HepG2 (cell line): ENCODE data around the gene CLCN1. TPM values are rescaled to one million over a fixed set of nuclear protein-coding genes. Genes with fewer than 3 reads are reported as not detected.

Experiments
- ATAC-seq: fragments of 200-7000 bp; cut with Tn5 transposase; 3 replicates; pipeline ENCODE4 v1.9.1; 2020; ENCODE audit warnings: mild to moderate bottlenecking, moderate library complexity
- BruUV-seq: library from RNA; stranded (reverse); fragments of 400-500 nt; replicated peaks from 2 replicates; lab custom pipeline; 2021; lab: Mats Ljungman, UMichigan
- CTCF ChIA-PET: fragments of 300-600 bp; formaldehyde crosslinking; extraction: SDS; loops from one replicate; lab custom pipeline; 2021; ENCODE audit warnings: low total read pairs, inconsistent platforms, low intra/inter-chr PET ratio; lab: Yijun Ruan, JAX
- POLR2A ChIA-PET: fragments of 350-600 bp; sonication (Branson Sonifier 250); formaldehyde crosslinking; loops from one replicate; lab custom pipeline; 2020; ENCODE audit warnings: antibody characterized with exemption, inconsistent platforms; lab: Yijun Ruan, JAX
- DNase-seq: peaks from one replicate; pipeline ENCODE4 v3.0.0-alpha.2; 2015; ENCODE audit warnings: low spot score
- FAIRE-seq: peaks from 3 replicates; lab custom pipeline; 2011; peaks lifted over from hg19 to GRCh38; lab: Jason Lieb, UNC
- H2AFZ ChIP-seq: one replicate; pipeline ENCODE4 v1.6.1; 2011; ENCODE audit warnings: low read length, inconsistent platforms
- H3K27ac ChIP-seq: fragments of 300-600 bp; 3 replicates; pipeline ENCODE4 v1.8.0; 2011; ENCODE audit warnings: mixed run types, mild to moderate bottlenecking, mixed read lengths, low read length, inconsistent platforms; ENCODE audit not compliant: insufficient read depth; ENCODE audit errors: extremely low read length
- H3K27me3 ChIP-seq, 2 experiments: fragments of 200-600 bp in 1 of 2; 2 replicates in 1 of 2; 3 replicates in 1 of 2; pipeline versions ENCODE4 v1.6.0 to v1.8.0; 2011; ENCODE audit warnings: low read length in 2 of 2, mild to moderate bottlenecking in 2 of 2, moderate library complexity in 2 of 2, inconsistent platforms in 1 of 2; ENCODE audit not compliant: insufficient read depth in 2 of 2, control insufficient read depth in 1 of 2
- H3K36me3 ChIP-seq, 2 experiments: fragments of 200-600 bp in 1 of 2; replicated peaks in 1 of 2; 2 replicates in 1 of 2; 3 replicates in 1 of 2; pipeline versions ENCODE4 v1.5.1 to v1.8.0; 2011; ENCODE audit warnings: low read length in 2 of 2, inconsistent platforms in 1 of 2; ENCODE audit not compliant: insufficient read depth in 2 of 2, control insufficient read depth in 1 of 2
- H3K4me1 ChIP-seq: 2 replicates; pipeline ENCODE4 v1.5.1; 2012; ENCODE audit warnings: low read length, inconsistent platforms; ENCODE audit not compliant: insufficient read depth
- H3K4me2 ChIP-seq: 2 replicates; pipeline ENCODE4 v1.6.0; 2011; ENCODE audit warnings: low read depth, low read length, inconsistent platforms
- H3K4me3 ChIP-seq, 3 experiments: fragments of 200-600 bp in 1 of 3; sonication (generic), shearing (Covaris generic) in 1 of 3; replicated peaks in 1 of 3; 2 replicates each; pipeline ENCODE4 v1.5.1; 2011 to 2016; ENCODE audit warnings: low read length in 3 of 3, inconsistent platforms in 2 of 3, low read depth in 2 of 3, mild to moderate bottlenecking in 2 of 3, control low read depth in 1 of 3, mixed read lengths in 1 of 3; ENCODE audit not compliant: insufficient read depth in 1 of 3
- H3K79me2 ChIP-seq: one replicate; pipeline ENCODE4 v1.6.1; 2011; ENCODE audit warnings: low read length, inconsistent platforms; ENCODE audit not compliant: insufficient read depth
- H3K9ac ChIP-seq: 2 replicates; pipeline ENCODE4 v1.6.0; 2011; ENCODE audit warnings: mild to moderate bottlenecking, low read depth, low read length, inconsistent platforms; ENCODE audit not compliant: insufficient read depth
- H3K9me3 ChIP-seq: 2 replicates; pipeline ENCODE4 v1.5.1; 2012; ENCODE audit warnings: mild to moderate bottlenecking, low read length
- H4K20me1 ChIP-seq: 2 replicates; pipeline ENCODE4 v1.6.0; 2011; ENCODE audit warnings: inconsistent platforms, mild to moderate bottlenecking, low read length, moderate library complexity; ENCODE audit not compliant: insufficient read depth
- AFF4 ChIP-seq: sonication (generic); formaldehyde crosslinking; IDR thresholded peaks from 2 replicates; pipeline ENCODE4 v1.4.0; 2020; ENCODE audit warnings: missing genetic modification reagents
- CSRNP1 ChIP-seq: sonication (generic); formaldehyde crosslinking; IDR thresholded peaks from 2 replicates; pipeline ENCODE4 v1.8.1; 2023; ENCODE audit warnings: mild to moderate bottlenecking, missing genetic modification reagents
- ETV6 ChIP-seq: sonication (generic); formaldehyde crosslinking; conservative IDR thresholded peaks from 2 replicates; pipeline ENCODE4 v1.4.0; 2020; ENCODE audit warnings: missing genetic modification reagents
- FLYWCH1 ChIP-seq: sonication (generic); formaldehyde crosslinking; IDR thresholded peaks from 2 replicates; pipeline ENCODE4 v1.8.1; 2023; ENCODE audit warnings: mild to moderate bottlenecking, missing genetic modification reagents
- FOXP1 ChIP-seq, 2 experiments: fragments of 450-650 bp in 1 of 2; IDR thresholded peaks; 2 replicates each; pipeline ENCODE4 v1.6.1; 2017 to 2018; ENCODE audit warnings: antibody characterized with exemption in 1 of 2
- HOXA5 ChIP-seq: sonication (generic); formaldehyde crosslinking; IDR thresholded peaks from 2 replicates; pipeline ENCODE4 v1.4.0; 2020; ENCODE audit warnings: missing genetic modification reagents
- KLF9 ChIP-seq: IDR thresholded peaks from 2 replicates; pipeline ENCODE4 v1.6.1; 2016; ENCODE audit warnings: low read depth
- MXD3 ChIP-seq: IDR thresholded peaks from 2 replicates; pipeline ENCODE4 v1.6.1; 2016; ENCODE audit warnings: mild to moderate bottlenecking, missing biosample characterization, missing genetic modification reagents
- NFKB2 ChIP-seq: sonication (generic); formaldehyde crosslinking; IDR thresholded peaks from 2 replicates; pipeline ENCODE4 v1.4.0; 2020; ENCODE audit warnings: missing genetic modification reagents, borderline replicate concordance
- NR2F2 ChIP-seq: IDR thresholded peaks from 2 replicates; pipeline ENCODE4 v1.6.1; 2012; ENCODE audit warnings: low read depth, inconsistent platforms, borderline replicate concordance
- ZBTB34 ChIP-seq: sonication (generic); formaldehyde crosslinking; IDR thresholded peaks from 2 replicates; pipeline ENCODE4 v1.8.0; 2022; ENCODE audit warnings: mild to moderate bottlenecking, missing genetic modification reagents
- ZBTB42 ChIP-seq: sonication (generic); formaldehyde crosslinking; IDR thresholded peaks from 2 replicates; pipeline ENCODE4 v1.5.0; 2020; ENCODE audit warnings: mild to moderate bottlenecking, missing genetic modification reagents
- ZGPAT ChIP-seq: IDR thresholded peaks from 2 replicates; pipeline ENCODE4 v1.6.1; 2016; ENCODE audit warnings: mild to moderate bottlenecking
- ZMYM4 ChIP-seq: sonication (generic); formaldehyde crosslinking; IDR thresholded peaks from 2 replicates; pipeline ENCODE4 v1.8.1; 2023; ENCODE audit warnings: mild to moderate bottlenecking, missing genetic modification reagents
- ZNF143 ChIP-seq: sonication (generic); formaldehyde crosslinking; IDR thresholded peaks from 2 replicates; pipeline ENCODE4 v1.4.0; 2020; ENCODE audit warnings: missing genetic modification reagents
- ZNF614 ChIP-seq: IDR thresholded peaks from 2 replicates; pipeline ENCODE4 v1.6.1; 2018; ENCODE audit warnings: missing biosample characterization, missing genetic modification reagents, inconsistent platforms, borderline replicate concordance
- WGBS: methylation state at CpG from one replicate; pipeline ENCODE4 v1.1.6; 2017; ENCODE audit warnings: low lambda C conversion rate; 5-methylcytosine and 5-hydroxymethylcytosine counted together
- in situ Hi-C: cut with HindIII; loops from 2 replicates; pipeline ENCODE4 v1.10.0; 2017; ENCODE audit warnings: low pct_unique_long_range_greater_than_20kb; ENCODE audit not compliant: extremely low pct_ligation_motif_present
- intact Hi-C: fragments of 100-400 bp; cut with micrococcal nuclease; formaldehyde crosslinking; loops from one replicate; pipeline ENCODE4 v1.10.0; 2022; ENCODE audit not compliant: unreplicated experiment
- polyA plus RNA-seq, 8 experiments: library from polyadenylated mRNA; depleted of rRNA in 3 of 8; stranded (reverse) in 7 of 8; unstranded in 1 of 8; fragments of >200 nt; fragmentation: Illumina TruSeq in 4 of 8; extraction: Trizol in 4 of 8; gene quantifications; 2 replicates each; pipeline versions ENCODE4 v1.2.1 to v1.2.3, GENCODE V29; 2011 to 2016; ENCODE audit warnings: low read depth in 4 of 8, missing spikeins in 1 of 8, mixed read lengths in 1 of 8; ENCODE audit not compliant: insufficient read depth in 1 of 8
- total RNA-seq, 5 experiments: library from RNA; depleted of rRNA; stranded (reverse); fragments of >200 nt; fragmentation: Illumina TruSeq; extraction: Trizol; gene quantifications; 2 replicates each; pipeline ENCODE4 v1.2.3, GENCODE V29; 2016; ENCODE audit warnings: low read depth in 1 of 5

Gene CLCN1
- total and polyA plus RNA-seq, 2 of the 13 experiments (the other 11 are each of a cell fraction or from before 2014, with no cell fraction given), result 0.01 TPM; not detected in 1

- ATAC-seq (no peak), DNase-seq (no peak), FAIRE-seq (no peak)
- ChIA-PET CTCF (no interaction called here), POLR2A (interaction anchor here (2.5 to 3.3 kb wide), 2 partner anchors 13 to 14 kb away, joined by 15 to 24 read pairs; partner anchors contain the start of gene EPHA1)
- Histone ChIP-seq H3K4me3 (0 out of 6 replicates have a peak overlapping the region, but pooled peaks of 1 of the 3 experiments have one; percentile 47), H3K36me3 (peaks cover 3 to 6% of the 10 kb centered on the region in 2 experiments; a peak in 4 of 5 replicates), H2AFZ (no peak overlapping the region), H3K9ac (no peak overlapping the region), H3K4me1 (peaks cover 61% of the 10 kb centered on the region), H3K9me3 (no peaks in the 10 kb centered on the region), H3K4me2 (peak overlapping the region; percentile 78; the same call in 1 of the 2 replicates), H4K20me1 (no peaks in the 10 kb centered on the region), H3K27me3 (no peaks in the 10 kb centered on the region), H3K79me2 (no peaks in the 10 kb centered on the region), H3K27ac (peak overlapping the region; percentile 66)
- WGBS, result 86% methylated on average over 4 of the region's 6 CpGs
- intact Hi-C loops, result loop anchor here (1.0 kb wide), 1 partner anchor 13 kb away; the partner anchor contains the start of gene ZYX
- no peak for TF ChIP-seq ZMYM4 (CRISPR knock-in tag)
- no peak for TF ChIP-seq ZNF614 (CRISPR knock-in tag)
- no peak for TF ChIP-seq NFKB2 (CRISPR knock-in tag)
- TF ChIP-seq FOXP1 (IDR thresholded peaks at IDR 0.05), result no peak
- no peak for TF ChIP-seq FOXP1 (CRISPR knock-in tag; IDR thresholded peaks at IDR 0.05)
- no peak for TF ChIP-seq ETV6
- no peak for TF ChIP-seq CSRNP1 (CRISPR knock-in tag)
- TF ChIP-seq ZNF143 (CRISPR knock-in tag), result no peak
- TF ChIP-seq HOXA5 (CRISPR knock-in tag), result no peak
- TF ChIP-seq MXD3, result no peak
- TF ChIP-seq AFF4 (CRISPR knock-in tag), result no peak
- TF ChIP-seq ZGPAT (CRISPR knock-in tag), result no peak
- no peak for TF ChIP-seq NR2F2
- TF ChIP-seq KLF9 (CRISPR knock-in tag), result no peak
- no peak for TF ChIP-seq FLYWCH1 (CRISPR knock-in tag)
- TF ChIP-seq ZBTB34, result no peak
- TF ChIP-seq ZBTB42 (CRISPR knock-in tag), result no peak
- in situ Hi-C loops, result loop anchor here (25.0 kb wide), 1 partner anchor 518 kb away; the partner anchor contains the start of gene TCAF1
- TSS peak; percentile 36 for BruUV-seq
These were observed 78.9 kb downstream of the CLCN1 start for GRCh38 chr7:143394777-143395176.
